ENCODE measurements around the gene RRP36.

The RRP36 gene

DNA sequence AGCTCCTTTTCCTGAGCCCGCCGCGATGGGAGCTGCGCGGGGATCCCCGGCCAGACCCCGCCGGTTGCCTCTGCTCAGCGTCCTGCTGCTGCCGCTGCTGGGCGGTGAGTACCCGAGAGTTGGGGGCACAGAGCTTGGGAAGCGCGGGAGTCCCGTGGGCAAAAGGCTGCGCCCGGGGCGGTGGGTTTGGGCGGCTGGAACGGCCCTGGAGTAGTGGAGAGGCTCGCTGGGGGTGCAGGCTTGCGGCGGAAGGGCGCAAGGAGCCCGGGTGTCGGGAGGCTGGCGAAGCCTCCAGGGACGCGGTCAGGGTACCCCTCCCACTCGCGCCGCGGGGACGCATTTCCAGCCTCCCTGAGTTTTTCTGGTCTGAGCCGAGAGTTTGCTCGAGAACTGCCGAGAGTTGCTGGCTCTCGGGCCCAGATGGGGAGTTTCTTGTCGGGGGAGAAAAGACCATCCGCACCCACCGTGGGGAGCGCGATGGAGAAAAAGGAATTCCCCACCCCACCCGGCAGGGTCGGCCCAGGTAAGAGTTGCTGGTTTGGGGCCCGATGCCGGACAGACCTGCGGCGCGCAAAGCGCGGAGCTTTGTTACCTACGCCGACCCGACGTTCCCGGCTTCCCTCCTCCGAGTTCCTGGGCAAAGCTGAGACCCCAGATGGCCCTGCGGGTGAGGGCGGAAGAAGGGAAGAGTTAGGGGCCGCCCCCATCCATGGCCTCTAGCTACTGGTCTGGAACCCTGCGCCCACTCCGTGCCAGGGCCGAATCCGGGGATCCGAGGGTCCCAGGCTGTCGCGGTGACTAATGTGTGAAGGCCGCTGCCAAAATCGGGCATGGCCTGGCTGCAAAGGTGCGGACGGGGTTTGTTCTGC lies 55.3 kb downstream of the RRP36 start (continued):
- 0 out of 2 replicates have a peak, but pooled peaks have one; percentile 36 for TF ChIP-seq ZNF843 (tag by site-specific recombination; IDR thresholded peaks at IDR 0.05)
- TF ChIP-seq KLF9 (tag by site-specific recombination; IDR thresholded peaks at IDR 0.05; ENCODE audit: low read depth) = no peak; the same call in 1 of the 2 replicates
- no peak for TF ChIP-seq ZNF658 (tag by site-specific recombination; IDR thresholded peaks at IDR 0.05)
- peak; percentile 24; the same call in 1 of the 2 replicates for TF ChIP-seq ZNF501 (tag by site-specific recombination; IDR thresholded peaks at IDR 0.05)
- TF ChIP-seq ZNF549 (tag by site-specific recombination; IDR thresholded peaks at IDR 0.05) = no peak
- TF ChIP-seq ZXDB (tag by site-specific recombination; IDR thresholded peaks at IDR 0.05) = peak; percentile 21; the same call in 1 of the 2 replicates
- TF ChIP-seq EGR2 (tag by site-specific recombination; IDR thresholded peaks at IDR 0.05; ENCODE audit: low read depth) = peak; percentile 60
- 0 out of 2 replicates have a peak, but pooled peaks have one; percentile 14 for TF ChIP-seq ZNF777 (tag by site-specific recombination; IDR thresholded peaks at IDR 0.05; ENCODE audit: borderline replicate concordance)
- peak; percentile 64 for TF ChIP-seq ZBTB7A (tag by site-specific recombination; IDR thresholded peaks at IDR 0.05; ENCODE audit: low read depth)
- no peak for TF ChIP-seq ZNF121 (tag by site-specific recombination; IDR thresholded peaks at IDR 0.05)
- TF ChIP-seq, protein P1, sequence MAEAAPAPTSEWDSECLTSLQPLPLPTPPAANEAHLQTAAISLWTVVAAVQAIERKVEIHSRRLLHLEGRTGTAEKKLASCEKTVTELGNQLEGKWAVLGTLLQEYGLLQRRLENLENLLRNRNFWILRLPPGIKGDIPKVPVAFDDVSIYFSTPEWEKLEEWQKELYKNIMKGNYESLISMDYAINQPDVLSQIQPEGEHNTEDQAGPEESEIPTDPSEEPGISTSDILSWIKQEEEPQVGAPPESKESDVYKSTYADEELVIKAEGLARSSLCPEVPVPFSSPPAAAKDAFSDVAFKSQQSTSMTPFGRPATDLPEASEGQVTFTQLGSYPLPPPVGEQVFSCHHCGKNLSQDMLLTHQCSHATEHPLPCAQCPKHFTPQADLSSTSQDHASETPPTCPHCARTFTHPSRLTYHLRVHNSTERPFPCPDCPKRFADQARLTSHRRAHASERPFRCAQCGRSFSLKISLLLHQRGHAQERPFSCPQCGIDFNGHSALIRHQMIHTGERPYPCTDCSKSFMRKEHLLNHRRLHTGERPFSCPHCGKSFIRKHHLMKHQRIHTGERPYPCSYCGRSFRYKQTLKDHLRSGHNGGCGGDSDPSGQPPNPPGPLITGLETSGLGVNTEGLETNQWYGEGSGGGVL (tag by site-specific recombination; IDR thresholded peaks at IDR 0.05) = no peak
- TF ChIP-seq ZNF341 (tag by site-specific recombination; IDR thresholded peaks at IDR 0.05; ENCODE audit: low read depth) = peak; percentile 99
- TF ChIP-seq ZNF350 (tag by site-specific recombination; IDR thresholded peaks at IDR 0.05) = no peak
- no peak for TF ChIP-seq ZNF623 (tag by site-specific recombination; IDR thresholded peaks at IDR 0.05)
- peak; percentile 38 for TF ChIP-seq SP3 (tag by site-specific recombination; IDR thresholded peaks at IDR 0.05)
- 0 out of 2 replicates have a peak, but pooled peaks have one; percentile 35 for TF ChIP-seq KLF16 (tag by site-specific recombination; IDR thresholded peaks at IDR 0.05)
- 0 out of 2 replicates have a peak, but pooled peaks have one; percentile 24 for TF ChIP-seq SP7 (tag by site-specific recombination; IDR thresholded peaks at IDR 0.05)
- TF ChIP-seq ZBTB17 (tag by site-specific recombination; IDR thresholded peaks at IDR 0.05) = peak; percentile 45
- TF ChIP-seq, protein P2, sequence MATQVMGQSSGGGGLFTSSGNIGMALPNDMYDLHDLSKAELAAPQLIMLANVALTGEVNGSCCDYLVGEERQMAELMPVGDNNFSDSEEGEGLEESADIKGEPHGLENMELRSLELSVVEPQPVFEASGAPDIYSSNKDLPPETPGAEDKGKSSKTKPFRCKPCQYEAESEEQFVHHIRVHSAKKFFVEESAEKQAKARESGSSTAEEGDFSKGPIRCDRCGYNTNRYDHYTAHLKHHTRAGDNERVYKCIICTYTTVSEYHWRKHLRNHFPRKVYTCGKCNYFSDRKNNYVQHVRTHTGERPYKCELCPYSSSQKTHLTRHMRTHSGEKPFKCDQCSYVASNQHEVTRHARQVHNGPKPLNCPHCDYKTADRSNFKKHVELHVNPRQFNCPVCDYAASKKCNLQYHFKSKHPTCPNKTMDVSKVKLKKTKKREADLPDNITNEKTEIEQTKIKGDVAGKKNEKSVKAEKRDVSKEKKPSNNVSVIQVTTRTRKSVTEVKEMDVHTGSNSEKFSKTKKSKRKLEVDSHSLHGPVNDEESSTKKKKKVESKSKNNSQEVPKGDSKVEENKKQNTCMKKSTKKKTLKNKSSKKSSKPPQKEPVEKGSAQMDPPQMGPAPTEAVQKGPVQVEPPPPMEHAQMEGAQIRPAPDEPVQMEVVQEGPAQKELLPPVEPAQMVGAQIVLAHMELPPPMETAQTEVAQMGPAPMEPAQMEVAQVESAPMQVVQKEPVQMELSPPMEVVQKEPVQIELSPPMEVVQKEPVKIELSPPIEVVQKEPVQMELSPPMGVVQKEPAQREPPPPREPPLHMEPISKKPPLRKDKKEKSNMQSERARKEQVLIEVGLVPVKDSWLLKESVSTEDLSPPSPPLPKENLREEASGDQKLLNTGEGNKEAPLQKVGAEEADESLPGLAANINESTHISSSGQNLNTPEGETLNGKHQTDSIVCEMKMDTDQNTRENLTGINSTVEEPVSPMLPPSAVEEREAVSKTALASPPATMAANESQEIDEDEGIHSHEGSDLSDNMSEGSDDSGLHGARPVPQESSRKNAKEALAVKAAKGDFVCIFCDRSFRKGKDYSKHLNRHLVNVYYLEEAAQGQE (tag by site-specific recombination; IDR thresholded peaks at IDR 0.05) = no peak
- TF ChIP-seq ZBTB20 (tag by site-specific recombination; IDR thresholded peaks at IDR 0.05) = peak; percentile 88
- no peak for TF ChIP-seq ZNF785 (tag by site-specific recombination; IDR thresholded peaks at IDR 0.05)
- TF ChIP-seq, protein P3, sequence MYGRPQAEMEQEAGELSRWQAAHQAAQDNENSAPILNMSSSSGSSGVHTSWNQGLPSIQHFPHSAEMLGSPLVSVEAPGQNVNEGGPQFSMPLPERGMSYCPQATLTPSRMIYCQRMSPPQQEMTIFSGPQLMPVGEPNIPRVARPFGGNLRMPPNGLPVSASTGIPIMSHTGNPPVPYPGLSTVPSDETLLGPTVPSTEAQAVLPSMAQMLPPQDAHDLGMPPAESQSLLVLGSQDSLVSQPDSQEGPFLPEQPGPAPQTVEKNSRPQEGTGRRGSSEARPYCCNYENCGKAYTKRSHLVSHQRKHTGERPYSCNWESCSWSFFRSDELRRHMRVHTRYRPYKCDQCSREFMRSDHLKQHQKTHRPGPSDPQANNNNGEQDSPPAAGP (tag by site-specific recombination; IDR thresholded peaks at IDR 0.05) = 0 out of 2 replicates have a peak, but pooled peaks have one; percentile 14
- TF ChIP-seq HOXD13 (CRISPR knock-in tag; IDR thresholded peaks at IDR 0.05; ENCODE audit: borderline replicate concordance) = no peak
- peak; percentile 52 for TF ChIP-seq ZIC2 (tag by site-specific recombination; IDR thresholded peaks at IDR 0.05)
- peak; percentile 97 for TF ChIP-seq ZBTB8A (tag by site-specific recombination; IDR thresholded peaks at IDR 0.05)
- peak; percentile 93 for TF ChIP-seq ZNF76 (tag by site-specific recombination; IDR thresholded peaks at IDR 0.05; ENCODE audit: borderline replicate concordance, low read depth)
- TF ChIP-seq ZSCAN30 (tag by site-specific recombination; IDR thresholded peaks at IDR 0.05) = peak; percentile 10; the same call in 1 of the 2 replicates
- TF ChIP-seq, protein P4, sequence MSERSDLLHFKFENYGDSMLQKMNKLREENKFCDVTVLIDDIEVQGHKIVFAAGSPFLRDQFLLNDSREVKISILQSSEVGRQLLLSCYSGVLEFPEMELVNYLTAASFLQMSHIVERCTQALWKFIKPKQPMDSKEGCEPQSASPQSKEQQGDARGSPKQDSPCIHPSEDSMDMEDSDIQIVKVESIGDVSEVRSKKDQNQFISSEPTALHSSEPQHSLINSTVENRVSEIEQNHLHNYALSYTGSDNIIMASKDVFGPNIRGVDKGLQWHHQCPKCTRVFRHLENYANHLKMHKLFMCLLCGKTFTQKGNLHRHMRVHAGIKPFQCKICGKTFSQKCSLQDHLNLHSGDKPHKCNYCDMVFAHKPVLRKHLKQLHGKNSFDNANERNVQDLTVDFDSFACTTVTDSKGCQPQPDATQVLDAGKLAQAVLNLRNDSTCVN (tag by site-specific recombination; optimal IDR thresholded peaks at IDR 0.05) = peak; percentile 90
- TF ChIP-seq ZNF23 (tag by site-specific recombination; IDR thresholded peaks at IDR 0.05; ENCODE audit: borderline replicate concordance) = no peak
- TF ChIP-seq ZNF473 (tag by site-specific recombination; IDR thresholded peaks at IDR 0.05) = no peak
- TF ChIP-seq, protein P5, sequence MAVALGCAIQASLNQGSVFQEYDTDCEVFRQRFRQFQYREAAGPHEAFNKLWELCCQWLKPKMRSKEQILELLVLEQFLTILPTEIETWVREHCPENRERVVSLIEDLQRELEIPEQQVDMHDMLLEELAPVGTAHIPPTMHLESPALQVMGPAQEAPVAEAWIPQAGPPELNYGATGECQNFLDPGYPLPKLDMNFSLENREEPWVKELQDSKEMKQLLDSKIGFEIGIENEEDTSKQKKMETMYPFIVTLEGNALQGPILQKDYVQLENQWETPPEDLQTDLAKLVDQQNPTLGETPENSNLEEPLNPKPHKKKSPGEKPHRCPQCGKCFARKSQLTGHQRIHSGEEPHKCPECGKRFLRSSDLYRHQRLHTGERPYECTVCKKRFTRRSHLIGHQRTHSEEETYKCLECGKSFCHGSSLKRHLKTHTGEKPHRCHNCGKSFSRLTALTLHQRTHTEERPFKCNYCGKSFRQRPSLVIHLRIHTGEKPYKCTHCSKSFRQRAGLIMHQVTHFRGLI (tag by site-specific recombination; IDR thresholded peaks at IDR 0.05) = no peak
